Spinal cord (tissue), 10 donors: Measurements from ENCODE around the gene MSH6. TPM values are rescaled to one million over a fixed set of nuclear protein-coding genes. Genes with fewer than 3 reads are reported as not detected.
"Not testable (repeated sequence)": the region's sequence is repeated elsewhere in the genome, so short reads cannot be mapped to it uniquely, and the experiment has no call there.

ENCODE experiments used
- DNase-seq, 6 donors: peaks; one replicate each; pipeline versions ENCODE4 v3.0.0 to v3.0.0-alpha.2; 2013 to 2015; ENCODE audit warnings: low spot score in 6 of 6, low read depth in 4 of 6
- H3K27ac ChIP-seq: one replicate; pipeline ENCODE4 v1.5.1; 2013; ENCODE audit warnings: low read depth, low read length, control low read depth
- H3K27me3 ChIP-seq: one replicate; pipeline ENCODE4 v1.6.1; 2013; ENCODE audit warnings: low read length; ENCODE audit not compliant: control insufficient read depth, insufficient read depth
- H3K36me3 ChIP-seq: one replicate; pipeline ENCODE4 v1.6.1; 2013; ENCODE audit warnings: low read length; ENCODE audit not compliant: control insufficient read depth, insufficient read depth
- H3K4me1 ChIP-seq: one replicate; pipeline ENCODE4 v1.6.1; 2013; ENCODE audit warnings: low read length; ENCODE audit not compliant: control insufficient read depth, insufficient read depth
- H3K4me3 ChIP-seq: one replicate; pipeline ENCODE4 v1.5.1; 2013; ENCODE audit warnings: low read depth, low read length, control low read depth
- H3K9me3 ChIP-seq: one replicate; pipeline ENCODE4 v1.6.1; 2013; ENCODE audit warnings: low read length; ENCODE audit not compliant: control insufficient read depth, insufficient read depth
- WGBS: methylation state at CpG from one replicate; pipeline ENCODE4 v1.1.5; 2013; ENCODE audit warnings: missing lambda C conversion rate; ENCODE audit not compliant: insufficient coverage; 5-methylcytosine and 5-hydroxymethylcytosine counted together
- polyA plus RNA-seq, 2 donors: library from polyadenylated mRNA; unstranded; fragments of 120-200 nt; gene quantifications; one replicate each; pipeline ENCODE4 v1.2.1, GENCODE V29; 2013; ENCODE audit not compliant: insufficient read length in 2 of 2
- small RNA-seq: library from RNA; depleted of rRNA; stranded (forward); fragments of <200 nt; gene quantifications from one replicate; pipeline ENCODE3, GENCODE V24; 2014; ENCODE audit warnings: low replicate concordance
- total RNA-seq, 2 donors: library from RNA; depleted of rRNA in 1 of 2; stranded (reverse); fragments of 120-200 nt in 1 of 2; fragments of >200 nt in 1 of 2; gene quantifications; one replicate each; pipeline versions ENCODE4 v1.2.3 to v1.2.4, GENCODE V29; 2013 to 2014
- donor health status: healthy.

Gene MSH6
- total and polyA plus RNA-seq, 4 donors = 40.0 to 67.9 (median 54.7) TPM

GRCh38 chr2:47853067-47853777 lies 70.3 kb downstream of the MSH6 start:
- DNase-seq, H3K27ac ChIP-seq, H3K9me3 ChIP-seq, H3K4me3 ChIP-seq, H3K4me1 ChIP-seq, H3K36me3 ChIP-seq, H3K27me3 ChIP-seq: not testable (repeated sequence)
- no CpG with 5 or more reads among the region's 8 CpGs for WGBS

Small RNAs within 50 kb of the gene (small RNA-seq; reads per million reads assigned to genes)
- gene RF00026 = not detected
- not detected for gene RPL36AP15

Other genes starting within 250 kb of the MSH6 start
- 1 to 10 TPM; 1.3 to 3.4 TPM for gene KCNK12, start 212.2 kb upstream of the MSH6 start, total RNA-seq
- 1 to 10 TPM; 5.7 to 6.6 TPM for gene KCNK12, start 212.2 kb upstream of the MSH6 start, polyA plus RNA-seq
- gene FBXO11, start 123.4 kb downstream of the MSH6 start, total RNA-seq = 100 to 1,000 TPM in 1 of 2 donors, 10 to 100 TPM in 1; 59.6 to 170 TPM
- 100 to 1,000 TPM in 1 of 2 donors, 10 to 100 TPM in 1; 86.9 to 102 TPM for gene FBXO11, start 123.4 kb downstream of the MSH6 start, polyA plus RNA-seq